Measurements from ENCODE around the gene ARPC2.
A peak's percentile ranks its signal among the peaks of the same experiment; 100 is the strongest.

The ARPC2 gene

DNA sequence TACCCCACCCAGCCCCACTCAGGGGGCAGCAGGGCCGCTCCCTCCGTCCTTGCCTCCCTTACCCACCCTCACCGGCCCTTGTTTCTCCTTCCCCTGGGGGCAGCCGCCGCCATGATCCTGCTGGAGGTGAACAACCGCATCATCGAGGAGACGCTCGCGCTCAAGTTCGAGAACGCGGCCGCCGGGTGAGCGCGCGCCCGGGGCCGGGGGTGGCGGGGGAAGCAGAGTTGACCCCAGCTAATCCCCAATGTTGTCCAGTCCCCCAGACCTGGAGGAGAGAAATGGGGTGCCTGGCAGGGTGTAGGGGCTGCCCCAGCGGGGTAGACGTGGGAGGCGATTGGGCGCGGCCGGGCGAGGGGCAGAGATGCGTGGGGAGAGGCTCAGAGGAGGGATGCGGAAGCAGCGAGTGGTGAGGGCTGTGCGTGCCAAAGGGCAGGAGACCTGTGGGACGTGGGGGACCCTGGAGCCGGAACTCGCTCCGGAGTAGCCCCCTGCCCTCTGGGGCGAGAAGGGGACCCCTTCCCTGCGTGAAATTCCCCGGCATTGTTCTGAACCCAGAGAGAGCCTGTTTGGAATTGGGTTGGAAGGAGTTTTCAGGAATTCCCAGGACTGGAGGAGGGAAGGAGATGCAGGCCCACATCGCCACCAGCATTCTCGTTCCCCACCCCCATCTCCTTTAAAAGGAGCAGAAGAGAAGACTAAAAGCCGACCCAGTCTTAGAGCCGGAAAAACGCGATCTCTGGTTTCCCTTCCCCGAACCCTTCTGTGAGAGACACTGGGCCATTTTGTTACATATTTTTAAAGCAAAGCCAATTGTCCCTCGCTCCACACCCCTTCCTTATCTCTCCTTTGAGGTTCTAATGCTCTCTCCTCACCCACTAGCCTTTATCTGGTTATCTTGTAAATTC, 625 bp downstream of the ARPC2 start:
- DNase-seq, result peak; percentile 52

DNA sequence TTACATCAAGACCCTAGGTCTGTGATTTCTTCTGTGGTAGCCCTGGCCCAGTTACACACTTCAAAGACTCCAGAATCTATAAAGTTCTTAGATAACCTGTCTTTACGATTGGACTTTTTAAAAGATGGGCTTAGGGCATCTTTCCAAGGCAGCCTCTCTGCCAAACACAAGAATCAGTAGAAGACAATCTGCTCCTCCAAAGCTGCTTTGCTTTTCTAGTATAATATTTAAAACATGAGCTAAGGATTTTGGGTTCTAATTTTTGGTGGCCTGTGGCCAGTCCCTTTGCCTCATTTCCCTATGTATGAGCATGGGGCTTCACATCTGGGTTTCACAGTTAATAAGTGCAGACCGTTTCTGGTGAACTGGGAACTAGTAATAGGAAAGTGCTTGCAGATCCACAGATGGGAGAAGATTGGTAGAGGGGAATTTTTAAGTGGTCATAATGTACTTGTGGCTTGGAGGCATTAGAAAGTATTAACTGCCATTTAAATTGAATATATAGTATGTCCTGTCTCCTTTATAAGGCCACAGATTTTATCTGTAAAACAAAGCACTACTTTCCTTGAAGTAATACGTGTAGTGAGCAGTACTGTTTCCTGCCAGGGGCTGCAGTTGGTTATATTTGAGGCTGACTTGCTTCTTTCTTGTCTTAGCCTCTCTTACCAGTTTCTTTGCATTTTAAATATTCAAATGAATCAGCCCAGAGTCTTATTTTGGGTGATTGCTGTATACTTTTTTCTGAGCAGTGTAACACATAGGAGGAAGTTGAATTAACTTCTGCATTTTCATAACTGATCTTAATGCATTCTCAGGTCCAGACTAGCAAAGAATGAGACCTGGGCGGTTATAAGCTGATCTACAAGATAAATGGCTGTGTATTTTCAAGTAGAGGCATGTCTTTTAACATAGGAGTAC, 1.5 kb downstream of the ARPC2 start:
- no peak for DNase-seq

DNA sequence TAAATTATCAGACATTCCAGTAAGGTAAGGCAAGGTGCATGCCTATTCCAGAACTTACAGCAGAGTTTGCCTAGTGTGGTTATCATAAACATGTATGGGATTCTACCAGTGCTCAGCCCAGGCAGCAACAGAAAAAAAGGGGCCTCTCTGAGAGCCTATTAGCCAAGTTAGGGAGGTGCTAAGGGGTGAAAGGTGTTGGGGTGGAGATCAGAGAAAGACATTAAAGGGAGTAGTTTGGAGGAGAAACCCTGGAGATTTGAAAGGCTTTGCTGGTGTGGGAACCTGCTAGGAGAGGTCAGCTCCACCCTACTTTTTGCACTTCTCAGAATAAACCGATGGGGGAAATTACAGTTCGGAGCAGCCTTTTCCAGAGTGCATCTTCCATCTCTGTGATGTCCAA, 2.9 kb downstream of the ARPC2 start:
- no peak for DNase-seq

DNA sequence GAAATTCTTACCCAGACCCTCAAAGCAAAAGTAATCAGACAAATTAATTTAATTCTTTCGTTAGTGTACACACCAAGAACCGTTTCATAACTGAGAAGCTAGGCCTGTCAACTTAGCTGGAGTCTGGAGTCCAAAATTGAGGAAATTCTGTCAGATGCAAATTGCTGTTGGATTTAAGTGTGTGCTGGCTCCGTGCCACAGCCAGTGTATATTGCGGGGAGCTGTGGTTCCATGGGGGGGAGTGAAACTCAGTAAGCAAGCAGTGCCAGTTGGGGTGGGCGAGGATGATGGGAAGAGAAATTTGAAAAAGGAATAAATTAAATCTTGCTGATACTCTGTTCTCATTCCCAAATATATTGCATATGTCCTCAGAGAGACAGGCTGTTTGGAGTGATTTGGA, 4.0 kb downstream of the ARPC2 start:
- DNase-seq, result no peak

DNA sequence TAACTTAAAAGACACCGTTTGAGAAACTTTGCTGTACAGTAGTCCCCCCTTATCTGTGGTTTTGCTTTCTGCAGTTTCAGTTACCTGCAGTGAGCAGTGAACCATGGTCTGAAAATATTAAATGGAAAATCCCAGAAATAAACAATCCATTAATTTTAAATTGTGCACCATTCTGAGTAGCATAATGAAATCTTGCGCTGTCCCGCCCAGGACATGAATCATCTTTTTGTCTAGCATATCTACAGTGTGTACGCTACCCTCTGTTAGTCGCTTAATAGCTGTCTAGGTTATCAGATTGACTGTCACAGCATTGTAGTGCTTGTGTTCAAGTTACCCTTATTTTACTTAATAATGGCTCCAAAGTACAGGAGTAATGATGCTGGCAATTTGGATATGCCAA, 6.1 kb downstream of the ARPC2 start:
- no peak for DNase-seq

DNA sequence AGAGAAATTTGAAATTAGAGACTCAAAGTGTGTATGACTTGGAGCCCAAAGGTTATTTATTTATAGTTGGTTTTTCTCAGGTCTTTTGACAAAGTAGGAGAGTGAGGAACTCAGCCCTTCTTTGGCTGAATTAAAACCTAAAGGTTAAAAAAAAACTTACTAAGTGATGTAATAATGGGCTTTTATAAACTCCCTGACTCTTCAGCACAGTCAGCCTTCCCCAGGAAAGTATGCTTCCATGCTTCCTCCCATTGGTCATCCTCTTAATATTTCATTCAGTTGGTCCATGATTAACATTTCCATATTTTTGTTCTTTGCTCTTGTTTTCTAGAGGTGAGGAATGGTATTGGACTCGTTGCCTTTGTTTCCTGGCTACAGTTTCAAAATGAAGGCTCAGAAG, 7.2 kb downstream of the ARPC2 start:
- no peak for DNase-seq

DNA sequence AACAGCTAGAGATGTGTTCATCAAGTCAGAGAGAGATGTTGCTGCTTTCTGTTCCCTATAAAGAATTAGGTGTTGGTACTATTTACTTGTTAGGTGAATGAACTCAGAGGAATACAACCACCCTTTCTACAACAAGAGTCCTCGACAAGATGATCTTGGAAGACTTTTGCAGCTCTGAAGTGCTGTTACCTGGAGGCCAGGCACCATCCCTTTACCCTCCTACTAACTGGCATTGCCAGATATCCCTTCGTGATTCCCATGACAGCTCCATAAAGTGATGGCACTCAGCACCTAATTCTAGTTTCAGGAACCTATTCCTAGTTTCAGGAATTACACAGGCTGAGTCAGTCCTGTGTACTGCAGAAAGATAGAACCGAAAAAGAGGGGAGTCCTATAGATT, 9.9 kb downstream of the ARPC2 start:
- DNase-seq, result no peak

DNA sequence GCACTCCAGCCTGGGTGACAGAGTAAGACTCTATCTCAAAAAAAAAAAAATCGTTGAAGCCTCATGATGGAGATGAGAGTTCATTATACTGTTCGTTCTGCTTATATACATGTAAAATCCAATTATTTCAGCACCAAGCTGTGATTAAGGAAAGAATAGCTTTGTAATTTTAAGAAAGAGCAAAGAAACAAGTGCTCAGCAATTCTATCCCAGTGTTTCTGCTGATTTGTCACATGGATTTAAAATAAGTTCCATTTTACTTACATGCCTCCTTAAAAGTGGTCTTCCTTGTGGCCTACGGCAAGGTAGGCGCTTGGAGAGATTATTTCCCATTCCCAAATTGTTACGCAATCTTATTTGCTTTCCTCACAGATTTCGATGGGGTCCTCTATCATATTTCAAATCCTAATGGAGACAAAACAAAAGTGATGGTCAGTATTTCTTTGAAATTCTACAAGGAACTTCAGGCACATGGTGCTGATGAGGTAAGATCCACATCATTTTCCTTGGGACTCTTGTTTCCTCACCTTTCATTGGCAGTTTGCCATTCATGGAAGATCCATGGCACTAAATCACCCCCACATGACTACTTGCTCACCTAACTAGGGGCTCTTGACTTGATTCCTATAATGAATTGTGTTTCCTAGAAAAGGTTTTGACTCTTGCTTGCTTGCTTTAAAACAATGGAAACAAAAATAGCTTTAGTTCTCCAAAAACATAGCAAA, 11.5 kb downstream of the ARPC2 start:
- no peak for DNase-seq

DNA sequence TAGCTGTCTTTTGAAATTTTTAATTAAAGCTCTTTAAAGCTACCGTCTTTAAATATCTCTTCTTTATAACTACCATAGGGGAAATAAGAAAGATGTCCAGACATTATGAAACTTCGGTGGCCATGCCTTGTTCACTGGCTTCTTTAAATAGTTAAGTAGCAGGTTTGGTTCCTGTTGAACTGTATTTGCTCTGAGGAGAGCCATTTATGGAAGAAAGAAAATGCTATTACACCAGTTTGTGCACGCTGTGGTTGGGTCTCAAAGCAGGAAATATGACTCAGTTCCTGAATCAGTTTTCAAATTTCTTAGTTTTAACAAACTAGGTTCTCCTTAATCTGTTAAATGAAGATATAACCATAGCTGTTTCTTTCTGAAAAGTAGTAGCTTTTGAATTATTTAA, 12.2 kb downstream of the ARPC2 start:
- no peak for DNase-seq

DNA sequence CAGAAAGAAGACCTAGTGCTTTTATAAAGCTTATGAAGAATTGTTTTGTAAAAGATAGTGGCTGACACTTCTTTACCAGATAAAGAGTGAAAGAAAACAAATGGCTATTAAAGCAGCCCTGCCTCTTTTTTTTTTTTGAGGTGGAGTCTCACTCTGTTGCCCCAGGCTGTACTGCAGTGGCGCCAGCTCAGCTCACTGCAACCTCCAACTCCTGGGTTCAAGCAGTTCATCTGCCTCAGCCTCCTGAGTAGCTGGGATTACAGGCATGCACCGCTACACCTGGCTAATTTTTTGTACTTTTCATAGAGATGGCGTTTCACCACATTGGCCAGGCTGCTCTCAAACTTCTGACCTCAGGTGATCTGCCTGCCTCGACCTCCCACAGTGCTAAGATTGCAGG, 12.9 kb downstream of the ARPC2 start:
- DNase-seq, result no peak

DNA sequence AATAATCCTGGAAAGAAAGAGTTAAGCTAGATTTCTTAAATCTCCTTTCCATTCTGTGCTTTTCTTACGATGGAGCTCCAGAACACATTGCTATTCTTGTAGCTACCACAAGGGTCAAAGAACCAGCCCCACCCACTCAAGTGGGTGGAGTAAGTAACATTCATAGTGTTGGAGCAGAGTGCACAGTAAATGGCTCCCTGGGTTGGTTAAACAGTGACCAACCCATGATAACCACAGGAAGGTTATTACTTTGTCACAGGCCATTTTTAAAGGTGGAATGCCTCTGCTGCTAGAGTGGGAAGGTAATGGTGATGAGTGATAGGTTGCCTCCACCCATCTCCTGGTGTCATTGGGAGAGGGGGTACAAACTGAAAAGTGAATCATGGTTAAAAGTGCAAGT, 13.9 kb downstream of the ARPC2 start:
- DNase-seq, result peak; percentile 31

DNA sequence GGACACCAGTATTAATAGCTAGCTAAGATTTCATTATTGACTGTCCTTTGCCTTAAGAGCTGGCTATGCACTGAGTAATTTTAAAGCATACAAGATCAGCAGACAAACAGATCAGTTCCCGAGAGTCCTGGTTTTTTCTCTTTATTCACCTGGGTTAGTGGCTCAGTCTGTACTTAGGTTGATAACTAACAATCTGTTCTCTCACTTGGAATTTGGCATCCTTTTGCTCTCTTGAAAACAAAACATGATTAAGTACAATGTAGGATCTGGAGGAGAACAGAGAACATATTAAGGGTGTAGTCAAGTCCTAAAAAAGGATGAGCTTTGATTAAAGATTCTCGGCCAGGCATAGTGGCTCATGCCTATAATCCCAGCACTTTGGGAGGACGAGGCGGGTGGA, 16.6 kb downstream of the ARPC2 start:
- DNase-seq, result no peak

DNA sequence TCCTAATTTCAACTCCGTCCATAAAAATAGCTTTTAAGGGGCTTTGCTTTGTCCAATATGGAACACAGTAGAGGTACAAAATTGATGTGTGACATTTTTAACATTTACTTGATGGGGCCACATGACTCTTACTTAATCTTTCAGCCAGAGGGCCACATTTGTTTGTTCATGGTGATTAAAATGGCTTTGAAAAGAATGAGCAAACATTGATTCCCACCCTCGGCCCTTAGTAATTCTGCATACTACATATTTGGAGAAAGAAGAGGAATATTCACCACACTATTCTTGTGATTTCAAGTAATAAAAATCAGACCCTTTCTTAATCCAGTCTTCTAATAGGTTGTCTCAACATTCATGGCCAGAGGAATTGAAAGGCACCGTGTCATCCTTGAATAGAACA, 17.5 kb downstream of the ARPC2 start:
- DNase-seq, result no peak

DNA sequence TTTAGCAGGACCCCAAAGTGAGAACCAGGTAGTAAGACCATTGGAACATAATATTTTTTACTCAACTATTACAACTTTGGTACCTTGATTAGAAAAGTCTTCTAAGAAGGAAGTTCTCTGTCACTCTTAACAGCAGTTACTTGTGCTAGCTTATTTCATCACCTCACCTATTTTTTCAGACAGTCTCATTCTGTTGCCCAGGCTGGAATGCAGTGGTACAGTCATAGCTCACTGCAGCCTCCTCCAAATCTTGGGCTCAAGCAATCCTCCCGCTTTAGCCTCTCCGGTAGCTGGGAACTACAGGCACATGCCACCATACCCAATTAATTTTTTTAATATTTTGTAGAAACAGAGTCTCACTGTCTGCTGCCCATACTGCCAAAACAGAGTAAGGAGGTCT, 18.0 kb downstream of the ARPC2 start:
- no peak for DNase-seq

DNA sequence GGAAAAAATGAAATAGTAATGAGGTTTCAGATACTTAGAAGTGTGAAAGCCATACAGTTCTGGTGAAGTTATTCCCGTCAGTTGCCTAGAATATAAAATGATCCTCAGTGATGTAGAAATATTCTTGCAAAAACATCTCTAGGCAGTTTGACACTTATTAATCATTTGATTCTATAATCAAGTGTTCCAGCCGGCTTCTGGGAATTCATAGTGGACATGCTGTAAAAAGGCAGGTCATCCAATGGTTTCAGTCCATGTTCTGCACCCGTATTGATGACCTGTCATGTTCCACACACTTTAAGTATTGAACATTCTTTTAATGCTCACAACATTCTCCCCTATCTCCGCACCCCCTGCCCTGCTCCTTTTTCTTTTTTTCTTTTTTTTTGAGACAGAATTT, 19.8 kb downstream of the ARPC2 start:
- DNase-seq, result no peak

DNA sequence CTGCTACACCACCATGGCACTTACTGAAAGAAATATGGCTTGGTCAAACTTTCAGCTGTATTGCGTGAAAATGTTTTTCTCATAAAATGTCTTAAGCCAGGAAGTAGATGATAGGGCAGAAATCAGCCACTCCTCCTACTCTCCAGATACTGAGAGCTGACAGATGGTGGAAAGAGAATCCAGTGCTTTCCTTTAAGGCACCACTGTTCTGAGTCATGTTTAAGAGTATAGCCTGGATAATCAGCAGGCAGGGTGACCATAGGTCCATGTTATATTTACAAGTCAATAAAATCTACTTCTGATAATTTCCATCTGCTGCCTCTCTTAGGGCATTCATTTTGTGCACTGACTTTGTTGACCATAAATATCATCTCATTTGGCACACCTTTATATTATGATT, 21.9 kb downstream of the ARPC2 start:
- no peak for DNase-seq

DNA sequence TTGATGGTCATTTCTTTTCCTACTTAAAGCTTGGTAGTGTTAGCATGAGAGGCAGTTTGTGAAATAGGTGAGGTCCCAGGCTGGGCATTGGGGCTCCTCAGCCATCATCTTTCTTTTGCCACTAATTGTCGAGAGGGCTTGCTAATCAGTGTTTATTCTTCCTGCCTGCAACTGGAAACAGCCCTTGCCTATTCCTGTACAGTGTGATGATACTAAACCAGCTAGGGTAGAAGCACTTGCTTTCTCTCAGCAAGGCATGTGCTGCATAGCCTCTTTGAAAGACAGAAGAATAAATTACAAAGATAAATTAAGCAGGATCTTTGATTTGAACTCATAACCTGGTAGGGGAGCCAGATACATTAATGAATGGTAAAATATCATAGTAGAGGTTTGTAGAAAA, 27.2 kb downstream of the ARPC2 start:
- DNase-seq, result no peak

DNA sequence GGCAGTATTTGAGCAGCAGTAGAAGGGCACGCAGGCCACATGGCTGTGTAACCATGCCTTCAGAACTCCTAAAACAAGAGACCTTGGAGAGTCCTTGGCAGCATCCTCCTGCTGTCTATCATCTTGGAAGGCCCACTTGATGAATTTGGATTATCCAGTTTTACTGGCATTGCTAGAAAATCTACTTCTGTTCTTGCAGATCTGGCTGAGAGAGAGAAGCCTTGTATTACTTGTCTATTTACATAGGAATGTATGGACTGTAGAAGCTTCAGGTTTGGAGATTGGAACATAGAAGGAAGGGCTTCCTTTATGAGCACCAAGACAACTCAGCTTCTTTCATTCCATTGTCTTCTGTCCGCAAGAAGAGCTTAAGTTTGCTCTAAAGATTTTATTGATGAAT, 27.7 kb downstream of the ARPC2 start:
- DNase-seq, result no peak

DNA sequence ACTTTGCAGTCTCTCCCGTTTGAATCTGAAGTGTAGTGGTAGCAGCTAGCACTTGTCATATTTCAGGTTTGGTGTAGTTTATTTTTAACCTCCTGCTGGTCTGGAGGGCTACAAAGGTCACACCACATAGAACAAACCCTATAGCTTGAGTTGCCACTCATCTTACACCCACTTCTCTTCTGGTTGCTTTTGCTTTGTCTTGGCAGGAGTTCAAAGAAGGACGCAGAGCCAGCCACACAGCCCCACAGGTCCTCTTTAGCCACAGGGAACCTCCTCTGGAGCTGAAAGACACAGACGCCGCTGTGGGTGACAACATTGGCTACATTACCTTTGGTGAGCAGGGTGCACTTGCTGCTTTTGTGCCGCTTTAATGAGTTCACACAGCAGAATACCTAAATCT, 28.2 kb downstream of the ARPC2 start:
- peak; percentile 22 for DNase-seq

DNA sequence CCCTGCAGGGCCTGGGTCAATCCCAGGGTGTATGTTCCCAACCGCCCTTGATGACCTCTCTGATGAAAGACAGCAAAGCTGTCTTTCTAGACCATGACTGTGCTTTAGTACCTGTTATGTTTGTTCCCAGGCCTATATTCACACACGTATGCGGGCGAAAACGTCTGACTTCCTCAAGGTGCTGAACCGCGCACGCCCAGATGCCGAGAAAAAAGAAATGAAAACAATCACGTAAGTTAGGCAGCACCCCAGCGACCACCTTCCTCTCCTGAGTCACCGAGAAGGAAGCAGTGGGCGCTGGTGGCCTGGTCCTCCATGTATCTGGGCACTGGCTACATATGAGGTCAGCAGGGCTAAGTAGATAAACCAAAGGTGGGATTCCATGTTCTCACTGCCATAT, 32.7 kb downstream of the ARPC2 start:
- no peak for DNase-seq

DNA sequence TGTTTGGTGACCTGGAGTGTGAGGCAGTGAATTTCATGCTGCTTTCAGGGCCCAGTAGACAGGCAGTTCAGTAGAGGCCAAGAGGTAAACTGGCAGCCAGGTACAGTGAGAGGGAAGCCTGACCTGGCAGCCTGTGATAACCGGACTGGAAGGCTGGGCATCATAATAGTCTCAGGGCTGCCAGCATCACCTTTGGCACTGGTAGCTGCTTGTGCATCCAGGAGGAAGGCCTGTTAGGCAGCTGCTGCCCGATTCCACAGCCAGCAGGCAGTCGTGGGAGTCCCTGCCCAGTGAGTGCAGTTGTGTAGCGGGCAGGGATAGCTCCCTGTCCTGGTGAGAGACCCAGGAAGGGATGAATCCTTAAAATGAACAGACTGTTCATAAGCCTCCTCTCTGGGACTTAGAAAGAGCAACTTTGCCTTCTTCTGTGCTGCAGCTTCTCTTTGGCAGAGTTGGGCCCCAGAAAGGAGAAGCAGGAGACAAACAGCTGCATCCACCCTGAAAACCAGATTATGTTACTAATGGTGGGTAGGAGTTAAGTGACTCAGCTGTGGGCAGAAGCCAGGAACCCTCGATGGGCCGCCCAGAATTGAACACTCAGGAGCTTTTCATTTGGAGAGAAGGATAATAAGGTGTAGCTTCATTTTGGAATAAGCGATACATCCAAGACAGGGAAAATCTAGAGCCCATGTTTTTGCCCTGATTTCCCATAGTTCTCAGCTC, 35.7 kb downstream of the ARPC2 start:
- DNase-seq, result no peak

DNA sequence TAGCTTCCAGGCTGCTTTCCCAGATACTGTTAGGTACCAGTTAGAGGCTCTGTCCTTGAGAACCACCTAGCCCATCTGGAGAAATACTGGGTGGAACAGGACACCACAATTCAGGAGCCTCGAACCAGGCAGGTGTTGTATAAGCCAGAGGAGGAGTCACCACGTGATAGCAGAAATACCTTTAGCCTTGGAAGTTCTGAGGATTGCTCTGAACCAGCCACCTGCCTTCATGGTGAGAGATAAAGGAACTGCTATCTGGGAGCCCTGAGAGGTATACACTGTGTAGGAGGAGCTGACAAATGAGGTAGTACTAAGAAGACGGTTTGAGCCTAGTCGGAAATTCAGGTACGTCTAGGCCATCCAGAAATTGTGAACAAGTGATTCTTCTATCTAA, 36.2 kb downstream of the ARPC2 start:
- DNase-seq, result no peak

DNA sequence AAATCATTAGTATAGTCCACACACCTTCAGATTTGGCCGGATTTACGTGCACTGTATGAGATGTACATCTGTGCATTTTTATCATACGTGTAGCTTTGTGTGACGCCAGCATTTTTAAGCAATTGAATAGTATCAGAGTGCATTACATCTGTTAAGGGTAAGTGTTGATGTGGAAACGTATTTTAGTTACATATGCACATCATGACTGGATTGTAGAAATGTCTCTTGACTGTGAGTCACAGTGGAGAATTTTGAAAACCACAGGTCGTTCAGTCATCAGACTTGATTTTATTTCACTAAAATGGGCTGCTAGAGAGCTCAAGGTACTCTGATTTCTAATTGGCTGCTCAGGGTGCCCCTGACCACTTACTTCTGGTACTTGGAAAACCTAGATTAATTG, 38.5 kb downstream of the ARPC2 start:
- no peak for DNase-seq

Data from DMS53 (cell line).